ENCODE measurements around the gene HORMAD1. TPM values are rescaled to one million over a fixed set of nuclear protein-coding genes. Genes with fewer than 3 reads are reported as not detected.

HORMAD1 gene
- total RNA-seq, 1 experiment from 2014 or later = not detected

- ChIA-PET CTCF (interaction anchor here (0.6 kb wide), 1 partner anchor 163 kb away, joined by 6 read pairs; no protein-coding TSS in a partner anchor), POLR2A (ENCODE audit: unreplicated experiment) (interaction anchor here (0.5 to 1.0 kb wide), 8 partner anchors 14 to 257 kb away, joined by 3 to 20 read pairs (median 6); no protein-coding TSS in a partner anchor)
- Histone ChIP-seq H3K4me2 (no peak overlapping the region; the same call in 1 of the 2 replicates), H3K4me1 (replicated peaks; ENCODE audit: insufficient read depth) (peaks cover 20% of the 10 kb centered on the region), H3K9me3 (ENCODE audit: insufficient read depth, low read depth) (no peaks in the 10 kb centered on the region), H3F3A (ENCODE audit: insufficient read depth, low read depth) (peaks cover 18% of the 10 kb centered on the region), H4K20me1 (ENCODE audit: insufficient read depth) (peaks cover 17% of the 10 kb centered on the region), H3K27me3 (ENCODE audit: insufficient read depth, low read depth) (no peaks in the 10 kb centered on the region), H3K27ac (peak overlapping the region; percentile 65; the same call in 1 of the 2 replicates), H3K79me2 (ENCODE audit: low read depth) (peaks cover 18% of the 10 kb centered on the region), H3K4me3 (no peak overlapping the region), H3K9me2 (ENCODE audit: insufficient read depth) (no peaks in the 10 kb centered on the region), H2AFZ (no peak overlapping the region), H3K36me3 (ENCODE audit: low read depth) (peaks cover 28% of the 10 kb centered on the region)
- DNase-seq = peak; percentile 67 to 94
- no peak for TF ChIP-seq EZH2 (IDR thresholded peaks at IDR 0.05; ENCODE audit: low read depth)
- no peak for TF ChIP-seq CTCF (conservative IDR thresholded peaks at IDR 0.05)
- intact Hi-C loops (cut with micrococcal nuclease; ENCODE audit: unreplicated experiment) = loop anchor here (1.0 kb wide), 2 partner anchors 21 to 89 kb away; partner anchors contain the start of gene ENSA
- BruUV-seq (replicated peaks) = no TSS peak
Observed at GRCh38 chr1:150650193-150650592, 70.5 kb downstream of the HORMAD1 start.

- TF ChIP-seq CTCF (conservative IDR thresholded peaks at IDR 0.05) = no peak
- no peak for TF ChIP-seq EZH2 (IDR thresholded peaks at IDR 0.05; ENCODE audit: low read depth)
- peaks cover 17% of the 10 kb centered on the region for H3K4me1 ChIP-seq (replicated peaks; ENCODE audit: insufficient read depth)
- intact Hi-C loops (cut with micrococcal nuclease; ENCODE audit: unreplicated experiment) = loop anchor here (1.0 kb wide), 2 partner anchors 20 to 88 kb away; partner anchors contain the start of gene ENSA
- no peak overlapping the region for H3K27ac ChIP-seq
- H3K79me2 ChIP-seq (ENCODE audit: low read depth) = peaks cover 18% of the 10 kb centered on the region
- H3K9me3 ChIP-seq (ENCODE audit: insufficient read depth, low read depth) = no peaks in the 10 kb centered on the region
- peaks cover 28% of the 10 kb centered on the region; the same call in 1 of the 2 replicates for H3K36me3 ChIP-seq (ENCODE audit: low read depth)
- peaks cover 18% of the 10 kb centered on the region for H3F3A ChIP-seq (ENCODE audit: insufficient read depth, low read depth)
- no peak overlapping the region for H3K4me2 ChIP-seq
- ChIA-PET POLR2A (ENCODE audit: unreplicated experiment) (interaction anchor here (0.5 to 1.0 kb wide), 3 partner anchors 71 to 245 kb away, joined by 5 to 20 read pairs (median 6); no protein-coding TSS in a partner anchor), CTCF (no interaction called here)
- DNase-seq = no peak
- H3K9me2 ChIP-seq (ENCODE audit: insufficient read depth) = no peaks in the 10 kb centered on the region
- BruUV-seq (replicated peaks) = no TSS peak
- H4K20me1 ChIP-seq (ENCODE audit: insufficient read depth) = peaks cover 17% of the 10 kb centered on the region
- H2AFZ ChIP-seq = no peak overlapping the region
- no peaks in the 10 kb centered on the region for H3K27me3 ChIP-seq (ENCODE audit: insufficient read depth, low read depth)
- no peak overlapping the region for H3K4me3 ChIP-seq
Observed at GRCh38 chr1:150649441-150650075, 71.1 kb downstream of the HORMAD1 start.

Other genes with a start within 250 kb of the HORMAD1 start
- gene TARS2, start 233.5 kb downstream of the HORMAD1 start, total RNA-seq (2021) = 44.8 and 46.0 TPM in 2 replicates
- gene ECM1, start 212.8 kb downstream of the HORMAD1 start, total RNA-seq (2021) = 6.3 and 10.3 TPM in 2 replicates
- gene FALEC, start 205.1 kb downstream of the HORMAD1 start, total RNA-seq (2021) = 0.94 and 2.1 TPM in 2 replicates
- gene ADAMTSL4, start 171.5 kb downstream of the HORMAD1 start, total RNA-seq (2021) = 67.9 and 76.7 TPM in 2 replicates
- 145 and 178 TPM in 2 replicates for gene MCL1, start 141.3 kb downstream of the HORMAD1 start, total RNA-seq (2021)
- 229 and 263 TPM in 2 replicates for gene ENSA, start 91.3 kb downstream of the HORMAD1 start, total RNA-seq (2021)
- gene GOLPH3L, start 23.7 kb downstream of the HORMAD1 start, total RNA-seq (2021) = 36.5 and 52.7 TPM in 2 replicates
- 6.3 and 7.2 TPM in 2 replicates for gene CTSS, start 44.9 kb upstream of the HORMAD1 start, total RNA-seq (2021)
- 4.7 and 4.9 TPM in 2 replicates for gene CTSK, start 87.4 kb upstream of the HORMAD1 start, total RNA-seq (2021)
- gene ARNT, start 155.7 kb upstream of the HORMAD1 start, total RNA-seq (2021) = 30.3 and 35.1 TPM in 2 replicates
- not detected in 2 replicates for gene CTXND2, start 166.2 kb upstream of the HORMAD1 start, total RNA-seq (2021)
- 45.6 and 51.1 TPM in 2 replicates for gene SETDB1, start 205.5 kb upstream of the HORMAD1 start, total RNA-seq (2021)

All from PC-9 (cell line).